GM21528 (cell line): Measurements from ENCODE around the gene PHKA2.
"Not testable (repeated sequence)": the region's sequence is repeated elsewhere in the genome, so short reads cannot be mapped to it uniquely, and the experiment has no call there.

ENCODE experiments used
- ATAC-seq: cut with Tn5 transposase; IDR thresholded peaks from one replicate; pipeline ENCODE4 v1.9.1; 2021; ENCODE audit warnings: mild to moderate bottlenecking, moderate library complexity; ENCODE audit not compliant: unreplicated experiment, low FRiP score

The PHKA2 gene

DNA sequence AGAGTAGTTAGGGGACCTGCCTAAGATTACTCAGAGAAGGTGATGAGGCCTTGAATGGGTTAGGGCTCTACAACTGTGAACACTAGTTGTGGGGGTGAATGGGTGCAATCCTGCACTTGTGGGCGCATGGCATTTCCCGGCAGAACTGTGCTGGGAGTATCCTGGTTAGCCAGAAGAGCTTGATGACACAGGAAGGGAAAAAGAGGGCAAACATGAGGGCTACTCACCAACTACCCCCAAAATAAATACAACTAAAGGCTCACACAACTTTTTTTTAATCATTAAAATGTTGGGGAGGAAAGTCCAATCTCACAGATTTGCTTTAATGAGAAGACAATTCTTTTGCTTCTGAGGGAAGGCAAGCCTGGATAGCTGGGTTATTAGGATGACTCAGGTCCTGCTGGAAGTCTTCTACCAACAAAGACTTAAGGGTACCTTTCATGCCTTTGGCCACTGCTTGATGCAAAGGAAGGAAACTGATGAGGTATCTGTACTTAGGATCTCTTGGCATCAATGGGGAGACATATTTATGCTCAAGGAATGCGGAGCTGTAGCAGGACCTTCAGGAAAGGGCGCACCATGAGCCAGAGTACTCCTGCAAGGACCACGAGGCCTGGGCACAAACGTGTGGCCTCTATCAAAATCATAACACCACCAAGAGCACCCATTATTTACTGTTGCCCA lies 2.6 kb downstream of the PHKA2 start:
- no peak for ATAC-seq

DNA sequence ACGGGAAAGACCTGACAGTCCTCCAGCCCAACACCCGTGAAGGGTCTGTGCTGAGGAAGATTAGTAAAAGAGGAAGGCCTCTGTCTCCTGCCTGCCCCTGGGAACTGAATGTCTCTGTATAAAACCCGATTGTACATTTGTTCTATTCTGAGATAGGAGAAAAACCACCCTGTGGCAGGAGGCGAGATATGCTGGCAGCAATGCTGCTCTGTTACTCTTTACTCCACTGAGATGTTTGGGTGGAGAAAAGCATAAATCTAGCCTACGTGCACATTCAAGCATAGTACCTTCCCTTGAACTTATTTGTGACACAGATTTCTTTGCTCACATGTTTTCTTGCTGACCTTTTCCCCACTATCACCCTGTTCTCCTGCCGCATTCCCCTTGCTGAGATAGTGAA lies 3.7 kb downstream of the PHKA2 start:
- ATAC-seq = not testable (repeated sequence)

DNA sequence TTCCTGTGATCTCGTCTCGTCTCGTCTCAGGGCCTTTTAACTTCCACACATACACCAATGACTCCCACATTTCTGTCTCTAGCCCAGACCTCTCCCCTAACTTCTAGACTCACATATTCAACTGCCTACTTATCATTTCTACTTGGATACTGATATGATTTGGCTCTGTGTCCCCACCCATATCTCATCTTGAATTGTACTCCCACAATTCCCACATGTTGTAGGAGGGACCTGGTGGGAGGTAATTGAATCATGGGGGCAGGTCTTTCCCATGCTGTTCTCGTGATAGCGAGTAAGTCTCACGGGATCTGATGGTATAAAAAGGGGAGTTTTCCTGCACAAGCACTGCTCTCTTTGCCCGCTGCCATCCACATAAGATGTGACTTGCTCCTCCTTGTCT lies 8.9 kb downstream of the PHKA2 start:
- no peak for ATAC-seq

DNA sequence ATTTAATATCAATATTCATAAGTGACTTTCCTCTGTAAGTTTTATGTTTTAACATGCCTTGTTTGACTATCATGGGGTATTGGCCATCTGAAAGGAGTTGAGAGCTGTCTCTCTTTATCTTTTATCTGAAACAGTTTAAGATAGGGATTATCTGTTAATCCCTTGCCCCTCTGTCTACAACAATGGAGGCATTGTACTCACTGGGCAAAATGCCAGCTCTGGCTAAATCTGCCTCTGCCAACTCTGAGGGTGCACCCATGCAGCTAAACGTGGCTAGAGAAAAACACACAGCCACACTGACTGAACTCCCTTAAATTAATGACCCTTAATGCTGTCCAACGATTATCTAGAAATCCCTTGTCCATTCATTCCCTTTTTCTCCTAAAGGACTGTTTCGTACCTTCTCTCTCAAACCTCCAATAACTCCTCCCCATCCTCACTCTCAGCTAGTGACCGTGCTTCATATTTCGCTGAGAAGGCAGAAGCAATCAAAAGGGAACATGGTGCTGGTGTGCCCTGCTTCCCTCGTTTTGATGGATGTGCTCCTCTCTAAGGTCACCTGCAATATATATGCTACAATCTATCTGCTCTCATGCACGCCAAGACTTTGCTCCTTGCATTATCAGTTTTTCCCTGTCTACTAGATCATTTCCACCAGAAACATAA lies 10.3 kb downstream of the PHKA2 start:
- no peak for ATAC-seq

DNA sequence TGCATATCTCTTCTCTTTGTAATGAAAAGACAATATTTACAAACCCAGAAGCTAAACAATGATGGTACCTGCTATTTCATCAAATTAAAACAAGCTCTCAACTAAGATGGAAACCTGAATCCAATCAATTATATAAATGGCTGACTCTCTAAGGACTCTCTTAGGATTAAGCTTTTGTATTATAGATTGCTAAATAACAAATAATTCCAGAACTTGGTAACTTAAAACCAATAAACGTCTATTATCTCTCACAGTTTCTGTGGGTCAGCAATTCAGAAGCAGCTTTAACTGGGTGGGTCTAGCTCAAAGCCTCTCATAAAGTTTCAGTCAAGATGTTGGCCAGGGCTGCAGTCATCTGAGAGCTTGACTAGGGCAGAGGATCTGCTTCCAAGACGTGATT lies 12.4 kb downstream of the PHKA2 start:
- ATAC-seq = no peak

DNA sequence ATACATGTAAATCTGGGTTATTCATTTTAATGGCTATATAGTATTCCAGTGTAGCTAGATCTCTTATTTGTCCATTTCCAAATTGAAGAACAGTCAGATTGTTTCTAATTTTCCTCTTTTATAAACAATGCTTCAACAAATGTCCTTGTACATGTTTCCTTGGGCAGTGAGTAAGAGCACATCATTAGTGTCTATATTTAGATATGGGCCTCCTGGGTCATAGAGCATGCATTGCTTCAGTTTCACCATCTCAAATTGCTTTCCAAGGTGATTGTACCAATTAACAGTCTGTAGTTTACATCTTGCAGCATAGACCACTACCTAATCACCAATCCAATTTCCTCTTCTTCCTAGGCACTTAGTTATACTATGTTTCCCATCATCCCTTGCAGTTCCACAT lies 13.4 kb downstream of the PHKA2 start:
- no peak for ATAC-seq

DNA sequence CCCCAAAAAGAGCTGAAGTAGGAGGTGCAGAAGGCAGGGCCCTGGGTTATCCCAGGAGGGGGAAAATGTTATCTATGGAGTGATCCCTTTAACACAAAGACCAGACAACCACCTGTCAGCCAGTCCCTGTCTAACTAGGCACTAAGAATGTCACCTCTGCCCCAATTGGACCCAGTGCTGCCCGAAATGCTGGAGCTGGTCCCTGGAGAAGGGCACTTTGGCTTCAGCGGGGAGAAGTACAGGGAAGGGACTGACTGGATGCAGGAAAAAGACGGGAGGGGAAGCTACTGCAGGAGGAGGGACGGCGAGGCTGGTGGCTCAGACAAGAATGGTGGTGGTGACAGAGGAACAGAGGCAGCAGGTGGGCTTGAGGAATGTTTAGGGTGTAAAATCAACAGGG lies 17.3 kb downstream of the PHKA2 start:
- no peak for ATAC-seq

DNA sequence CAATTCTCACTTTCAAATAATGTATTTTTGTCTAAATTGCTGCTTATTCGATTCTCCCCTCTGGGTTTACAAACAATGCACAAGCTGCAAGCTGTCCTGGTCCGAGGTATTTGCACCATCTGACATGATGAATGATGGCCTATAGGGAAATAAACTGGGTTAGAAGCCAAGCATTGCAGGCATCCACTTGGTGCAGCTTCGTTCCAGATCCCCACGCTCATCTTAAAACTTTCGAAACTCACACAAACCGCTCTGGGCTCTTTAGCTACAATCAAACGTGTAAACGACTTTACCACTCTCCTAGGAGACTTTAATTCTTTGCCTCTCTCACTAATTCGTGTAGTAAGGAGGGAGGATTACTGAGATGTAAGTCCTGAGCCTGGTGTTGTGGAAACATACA lies 19.0 kb downstream of the PHKA2 start:
- no peak for ATAC-seq

DNA sequence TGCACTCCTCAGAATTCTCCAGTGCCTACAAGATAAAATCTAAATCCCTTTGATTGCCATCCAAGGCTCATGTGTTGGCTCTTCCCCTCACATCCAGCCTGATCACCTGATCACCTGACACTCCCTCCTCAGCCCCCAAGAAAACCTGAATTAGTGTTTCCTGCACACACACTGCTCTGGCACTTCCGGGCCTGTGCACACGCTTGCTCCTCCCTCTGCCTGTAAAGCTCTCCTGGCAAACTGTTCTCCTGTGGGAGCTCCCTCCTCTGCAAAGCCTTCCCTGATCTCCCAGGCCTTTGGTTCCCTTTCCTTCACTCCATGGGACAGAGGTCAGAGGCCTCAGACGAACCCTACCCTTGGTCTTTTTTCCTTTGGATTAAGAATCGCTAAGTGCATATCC lies 19.9 kb downstream of the PHKA2 start:
- ATAC-seq = no peak

DNA sequence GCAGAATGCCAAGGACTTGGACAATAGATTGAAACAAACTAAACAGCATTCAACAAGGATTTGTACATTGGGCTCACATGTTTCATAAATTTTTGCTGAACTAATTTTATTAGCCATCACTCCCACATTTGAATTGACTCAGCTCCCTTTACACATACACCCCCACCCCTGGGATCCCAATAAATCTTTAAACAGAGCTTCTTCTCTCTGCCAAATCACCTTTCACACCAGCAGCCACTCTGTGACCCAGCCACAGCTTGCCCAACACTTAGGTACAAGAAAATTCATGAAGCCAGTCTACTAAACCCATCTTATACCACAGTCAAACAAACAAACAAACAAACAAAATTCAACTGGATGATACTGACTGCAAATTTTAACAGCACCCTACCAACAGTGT lies 21.6 kb downstream of the PHKA2 start:
- ATAC-seq = no peak

DNA sequence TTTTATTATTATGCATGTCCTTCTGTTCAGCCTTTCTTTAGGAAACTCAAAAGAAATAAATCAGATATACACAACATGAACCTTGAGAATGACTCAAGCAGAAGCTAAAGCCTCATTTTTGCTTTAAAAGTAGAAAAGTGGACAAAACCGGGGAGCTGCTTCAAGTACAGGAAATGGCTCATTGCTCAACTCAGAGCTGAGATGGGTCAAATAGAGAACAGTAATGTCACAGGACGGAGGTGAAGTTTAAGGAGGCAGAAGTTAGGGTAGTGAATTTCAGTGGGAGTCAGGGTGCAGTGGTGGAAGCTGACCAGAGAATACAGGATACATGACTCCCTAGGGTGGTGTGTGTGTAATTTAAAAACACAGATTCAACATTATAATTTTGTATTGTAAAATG lies 22.2 kb downstream of the PHKA2 start:
- ATAC-seq = no peak

DNA sequence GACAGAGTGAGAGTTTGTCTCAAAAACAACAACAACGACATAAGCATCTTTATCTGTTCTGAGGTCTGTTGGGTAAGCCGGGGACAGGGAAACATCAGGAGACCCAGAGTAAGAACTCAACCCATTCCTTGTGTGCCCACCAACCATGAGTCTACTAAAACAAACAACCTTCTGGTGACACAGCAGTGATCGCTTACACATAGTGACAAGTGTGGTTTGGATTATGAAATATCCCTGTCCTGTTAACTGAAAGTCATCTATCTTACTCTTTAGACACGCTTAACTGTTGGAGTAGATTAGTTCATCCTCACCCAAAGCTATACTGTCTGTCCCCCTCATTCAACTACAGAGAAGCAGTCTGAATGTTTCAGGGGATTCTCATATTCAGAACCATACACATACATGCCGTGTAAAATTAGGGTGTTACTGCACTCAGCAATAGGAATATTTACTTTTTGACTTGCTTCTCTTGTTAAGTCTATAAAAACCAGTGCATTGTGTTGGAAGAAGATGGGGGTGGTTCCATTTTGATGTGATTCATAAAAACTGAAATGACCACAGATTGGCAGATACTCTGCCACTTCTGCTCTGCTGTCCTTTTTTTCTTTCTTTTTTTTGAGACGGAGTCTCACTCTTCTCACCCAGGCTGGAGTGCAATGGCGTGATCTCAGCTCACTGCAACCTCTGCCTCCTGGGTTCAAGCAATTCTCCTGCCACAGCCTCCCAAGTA lies 27.4 kb downstream of the PHKA2 start:
- ATAC-seq = no peak

DNA sequence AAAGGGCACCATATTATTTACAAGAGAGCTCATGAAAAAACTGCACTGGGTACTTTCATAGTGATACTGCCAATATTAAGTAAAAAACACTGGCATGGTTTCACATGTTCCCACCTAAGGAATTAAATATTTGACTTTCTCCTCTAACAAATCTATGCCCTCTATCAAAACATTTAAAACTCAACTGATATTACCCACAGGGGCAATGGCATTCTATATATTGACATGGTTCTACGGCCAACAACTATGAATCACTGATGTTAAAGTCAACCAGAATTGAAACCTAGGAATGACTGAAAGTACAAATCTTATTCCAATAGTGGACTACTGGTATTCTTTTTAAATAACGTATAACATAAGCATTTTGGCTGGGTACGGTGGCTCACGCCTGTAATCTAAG lies 28.2 kb downstream of the PHKA2 start:
- ATAC-seq = no peak

DNA sequence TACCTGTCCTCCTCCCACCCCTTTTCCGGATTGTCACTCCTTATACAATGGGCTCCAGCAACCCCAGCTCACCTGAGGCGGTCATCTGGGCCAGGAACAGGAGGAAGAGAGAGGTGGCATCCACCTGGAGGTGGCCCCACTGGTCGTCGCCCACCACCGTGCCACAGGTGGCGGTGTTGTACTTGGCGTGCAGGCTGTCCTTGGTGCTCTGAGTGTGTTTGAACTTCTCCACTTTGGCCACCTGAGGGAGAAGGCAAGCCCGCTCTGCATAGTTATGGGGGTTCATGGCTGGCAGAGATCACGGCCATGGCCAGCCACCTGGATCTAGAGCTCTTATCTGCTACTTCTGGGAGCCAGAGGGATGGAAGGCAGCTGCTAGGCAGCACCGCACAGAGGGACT lies 32.9 kb downstream of the PHKA2 start:
- ATAC-seq = no peak

DNA sequence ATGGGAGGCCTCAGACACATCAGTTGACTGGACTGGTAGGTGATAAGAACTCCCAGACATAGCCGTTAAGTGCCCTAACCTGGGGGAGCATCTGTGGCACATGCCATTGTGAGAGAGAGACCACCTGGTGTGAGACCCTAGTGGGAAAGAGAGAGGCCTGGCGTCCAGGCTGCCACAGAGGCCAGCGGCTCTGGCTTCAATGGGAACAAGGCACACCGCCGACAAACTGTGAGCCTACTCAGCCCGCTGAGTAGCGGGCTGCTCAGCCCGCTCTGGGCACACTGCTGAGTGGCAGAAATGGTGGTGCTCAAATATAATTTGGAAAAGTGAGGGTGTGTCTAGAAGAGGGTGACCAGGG lies 34.0 kb downstream of the PHKA2 start:
- no peak for ATAC-seq

DNA sequence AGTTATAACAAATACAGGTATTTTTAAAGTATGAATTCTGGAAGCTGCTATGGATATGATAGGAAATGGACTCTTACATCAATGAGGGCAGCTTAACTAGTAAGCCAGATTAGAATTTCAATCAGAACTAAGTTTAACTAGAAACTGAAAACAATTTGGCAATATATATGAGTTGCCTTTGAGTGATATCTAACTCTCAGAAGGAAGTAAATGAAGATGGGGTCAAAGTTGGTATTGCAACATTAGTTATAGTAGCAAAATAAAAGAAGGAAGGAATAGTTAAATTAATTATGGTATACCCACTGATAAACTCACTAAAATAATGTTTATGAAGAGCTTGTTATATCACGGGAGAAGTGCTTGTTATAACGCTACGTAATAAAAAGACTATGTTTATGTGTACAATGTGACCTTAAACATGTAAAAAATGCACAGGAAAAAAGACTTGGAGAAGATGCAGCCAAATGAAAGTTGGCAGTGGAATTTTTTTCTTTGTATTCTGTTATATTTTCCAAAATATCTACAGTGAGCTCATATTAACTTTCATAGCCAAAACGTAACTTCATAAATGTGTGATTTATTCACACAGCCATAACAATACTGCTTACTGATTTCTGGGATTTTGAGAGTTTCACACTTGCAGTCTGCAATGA lies 34.5 kb downstream of the PHKA2 start:
- no peak for ATAC-seq

DNA sequence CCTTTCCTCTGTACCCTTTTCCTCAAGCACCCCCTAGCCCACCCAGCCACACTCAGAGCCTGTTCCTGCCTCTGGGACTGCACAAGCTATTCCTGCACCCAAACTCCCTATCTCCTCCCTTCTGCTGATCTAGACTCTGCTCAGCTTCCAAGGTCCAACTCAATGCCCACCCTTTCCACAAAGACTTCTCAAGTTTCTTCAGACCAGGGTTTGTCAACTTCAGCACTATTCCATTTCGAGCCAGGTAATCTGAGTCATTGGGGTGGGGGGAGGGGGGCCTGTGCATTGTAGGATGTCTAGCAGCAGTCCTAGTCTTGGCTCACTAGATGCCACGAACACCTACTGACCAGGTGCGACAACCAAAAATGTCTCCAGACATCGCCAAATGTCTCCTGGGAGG lies 37.3 kb downstream of the PHKA2 start:
- no peak for ATAC-seq

DNA sequence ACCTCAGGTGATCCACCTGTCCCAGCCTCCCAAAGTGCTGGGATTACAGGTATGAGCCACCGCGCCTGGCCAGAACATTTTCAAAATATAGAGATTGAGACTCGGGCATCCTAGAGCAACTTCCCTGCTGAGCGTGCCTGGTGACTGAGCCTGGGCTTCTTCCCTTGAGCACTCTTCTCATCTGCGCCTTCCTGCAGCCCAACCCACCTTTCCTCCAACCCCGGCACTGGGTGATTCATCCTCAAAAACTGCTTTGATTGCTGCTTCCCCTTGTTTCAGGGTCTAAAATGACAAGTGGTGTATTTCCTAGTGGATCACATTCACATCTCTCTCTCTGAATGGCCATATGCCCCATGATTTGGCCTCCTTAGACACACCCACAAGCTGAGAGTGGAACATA lies 37.8 kb downstream of the PHKA2 start:
- ATAC-seq = no peak

DNA sequence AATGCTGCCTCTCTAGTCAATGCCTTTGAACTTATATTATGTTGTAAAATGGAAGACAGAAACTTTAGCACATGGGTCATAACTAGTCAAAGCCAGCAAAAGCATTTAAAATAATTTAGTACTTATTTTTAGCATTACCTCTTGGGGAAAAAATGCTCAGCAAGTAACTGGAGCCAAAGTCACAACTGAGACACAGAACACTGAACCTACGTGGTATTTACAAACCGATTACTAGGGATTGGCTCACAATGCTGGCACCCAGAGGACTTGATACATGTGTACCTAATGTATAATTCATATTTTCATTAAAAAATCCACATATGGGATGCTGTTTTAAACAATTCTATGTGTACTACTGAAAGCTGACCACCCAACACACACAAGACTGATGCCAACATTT lies 38.4 kb downstream of the PHKA2 start:
- ATAC-seq = no peak

DNA sequence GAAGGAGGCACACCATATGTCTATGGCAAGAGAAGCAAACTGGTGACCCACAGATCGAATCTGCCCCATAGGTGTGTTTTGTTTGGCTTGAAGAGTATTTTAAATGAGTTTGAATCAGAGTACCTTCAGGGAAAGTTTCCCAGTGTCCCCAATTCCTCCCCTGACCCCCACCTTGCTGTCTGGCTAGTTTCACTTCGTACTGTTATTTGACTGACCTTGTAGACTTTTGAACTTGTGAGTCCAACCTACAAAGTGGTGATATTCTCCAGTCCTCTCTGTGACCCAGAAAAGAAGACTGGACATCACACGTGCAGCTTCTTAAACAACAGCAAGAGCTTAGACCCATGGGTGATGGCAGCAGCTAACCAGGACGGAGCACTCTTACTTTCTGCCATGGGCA lies 39.4 kb downstream of the PHKA2 start:
- ATAC-seq = no peak

DNA sequence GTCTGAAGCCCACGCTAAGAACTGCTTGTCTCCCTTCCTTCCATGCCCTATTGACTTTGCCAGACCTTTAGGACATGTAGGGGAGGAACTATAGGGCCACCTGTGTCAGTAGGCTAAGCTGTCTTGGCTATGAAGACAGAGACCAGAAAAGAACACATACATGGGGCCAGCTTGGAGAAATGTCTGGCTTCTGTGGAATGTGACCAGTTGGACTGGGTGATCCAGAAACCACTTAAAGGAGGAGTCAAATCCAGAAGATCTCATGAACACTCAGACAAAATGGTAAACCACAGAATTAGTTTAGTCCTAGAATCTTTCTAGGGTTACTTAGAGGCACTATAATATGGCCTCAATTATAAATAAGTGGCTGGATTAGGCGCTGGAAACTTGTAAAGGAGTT lies 42.0 kb downstream of the PHKA2 start:
- no peak for ATAC-seq

DNA sequence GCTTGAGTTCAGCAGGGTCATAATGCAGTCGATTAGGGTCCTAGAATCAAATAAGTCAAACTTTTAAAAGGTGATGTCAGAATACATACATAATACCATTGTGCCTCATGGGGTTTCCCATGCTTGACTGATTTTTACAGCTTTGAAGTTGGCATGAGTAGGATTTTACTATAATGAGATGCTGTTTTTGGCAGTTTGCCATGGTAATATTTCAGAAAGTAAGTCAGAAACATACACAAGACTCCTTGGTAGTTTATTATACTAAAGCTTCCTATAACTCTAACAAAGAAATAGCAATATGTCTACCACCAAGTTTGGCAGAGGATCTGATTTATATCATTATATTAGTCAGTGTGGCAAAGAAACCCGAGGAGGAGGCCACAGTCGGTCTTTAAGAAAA lies 45.2 kb downstream of the PHKA2 start:
- ATAC-seq = no peak
